HG02759 (cell line): Measurements from ENCODE around the gene HSD3B2.

ENCODE experiments used
- ATAC-seq: cut with Tn5 transposase; IDR thresholded peaks from one replicate; pipeline ENCODE4 v1.9.1; 2021; ENCODE audit warnings: mild to moderate bottlenecking, moderate library complexity; ENCODE audit not compliant: unreplicated experiment

The HSD3B2 gene

GRCh38 chr1:119396982-119397381 is 18.0 kb upstream of the HSD3B2 start:
- ATAC-seq: no peak

GRCh38 chr1:119397986-119398385 is 17.0 kb upstream of the HSD3B2 start:
- no peak for ATAC-seq

GRCh38 chr1:119404736-119405135 is 10.2 kb upstream of the HSD3B2 start:
- no peak for ATAC-seq

DNA sequence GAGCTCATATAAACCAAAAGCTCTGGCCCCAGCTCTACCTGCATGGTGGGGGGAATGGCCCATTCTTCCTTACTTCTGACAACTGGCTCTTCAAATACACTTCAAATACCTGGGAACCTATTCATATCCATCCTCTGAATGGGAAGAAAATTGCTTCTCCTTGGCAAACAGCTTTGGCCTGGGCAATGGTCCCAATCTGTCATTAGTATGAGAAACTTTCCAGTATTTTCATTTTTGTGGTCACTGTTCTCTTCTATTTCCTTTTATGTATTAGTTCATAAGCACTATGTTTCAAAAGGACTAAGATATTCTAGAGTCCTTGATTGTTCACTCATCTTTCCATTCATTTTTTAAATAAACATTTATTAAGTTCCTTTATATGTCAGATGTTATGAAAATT is 5.2 kb upstream of the HSD3B2 start:
- no peak for ATAC-seq

DNA sequence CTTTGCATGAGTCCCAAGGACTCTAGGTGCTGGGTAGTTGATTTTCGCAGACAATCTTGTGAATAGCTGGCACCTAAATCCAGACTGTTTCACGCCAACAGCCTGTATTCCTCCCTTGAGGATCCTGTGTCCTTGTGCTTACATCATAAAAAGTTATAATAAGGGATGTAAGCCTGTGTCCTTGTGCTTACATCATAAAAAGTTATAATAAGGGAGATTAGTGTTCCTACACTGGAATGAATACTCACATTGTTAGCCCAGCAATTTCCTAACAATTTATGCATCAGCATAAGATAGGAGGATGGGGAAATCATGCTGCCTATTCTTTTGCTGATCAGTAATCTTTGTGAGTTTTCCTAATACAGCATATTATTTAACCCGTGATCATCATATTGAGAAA is 4.0 kb upstream of the HSD3B2 start:
- ATAC-seq: no peak

DNA sequence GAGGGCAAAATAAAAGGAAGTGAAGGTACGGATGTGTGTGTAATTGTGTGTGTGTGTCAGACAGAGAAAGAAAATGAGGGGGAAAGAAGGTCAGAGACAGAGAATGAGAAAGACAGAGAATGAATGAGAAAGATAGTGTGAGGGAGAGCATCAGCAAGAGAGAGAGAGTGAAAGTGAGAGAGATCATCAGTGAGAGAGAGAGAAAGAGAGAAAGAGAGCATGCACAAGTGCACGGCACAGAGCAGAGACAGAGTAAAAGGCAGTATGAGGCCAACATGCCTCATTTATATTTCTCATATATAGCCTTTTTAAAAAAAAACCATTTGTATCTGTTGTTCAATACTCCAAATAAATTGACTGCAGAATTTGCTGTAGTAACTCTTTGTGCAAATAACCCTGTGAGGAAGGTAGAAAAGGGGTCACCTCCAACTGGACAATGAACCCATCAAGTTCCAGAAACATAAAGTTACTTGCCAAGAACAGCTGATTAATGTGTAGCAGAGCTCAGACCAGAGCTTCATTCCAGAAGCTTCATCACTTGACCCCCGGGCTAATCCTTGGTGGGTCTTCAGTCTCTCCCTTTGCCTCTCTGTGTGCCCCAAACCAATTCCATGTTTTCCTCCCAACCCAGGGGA is 1.2 kb downstream of the HSD3B2 start:
- ATAC-seq: no peak

GRCh38 chr1:119419109-119419508 is 4.2 kb downstream of the HSD3B2 start:
- ATAC-seq: no peak

DNA sequence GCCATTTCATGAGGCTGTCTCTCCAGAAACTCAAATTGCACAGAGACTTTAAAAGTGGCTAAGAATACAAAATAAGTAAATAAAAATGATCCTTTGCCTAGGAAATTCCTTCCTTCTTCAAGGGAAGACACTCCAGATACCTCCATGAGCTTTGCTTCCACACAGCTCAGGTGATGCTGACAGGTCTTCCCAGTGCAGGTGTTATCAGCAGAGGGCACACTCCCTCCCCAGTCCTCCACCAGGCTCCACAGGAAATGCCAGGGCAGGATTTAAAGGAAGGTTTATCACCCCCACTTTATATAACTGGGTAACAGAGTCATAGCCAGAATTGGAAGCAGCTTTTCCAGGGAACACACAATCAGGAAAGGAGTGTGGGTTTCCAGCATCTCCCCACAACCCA is 5.7 kb downstream of the HSD3B2 start:
- no peak for ATAC-seq

DNA sequence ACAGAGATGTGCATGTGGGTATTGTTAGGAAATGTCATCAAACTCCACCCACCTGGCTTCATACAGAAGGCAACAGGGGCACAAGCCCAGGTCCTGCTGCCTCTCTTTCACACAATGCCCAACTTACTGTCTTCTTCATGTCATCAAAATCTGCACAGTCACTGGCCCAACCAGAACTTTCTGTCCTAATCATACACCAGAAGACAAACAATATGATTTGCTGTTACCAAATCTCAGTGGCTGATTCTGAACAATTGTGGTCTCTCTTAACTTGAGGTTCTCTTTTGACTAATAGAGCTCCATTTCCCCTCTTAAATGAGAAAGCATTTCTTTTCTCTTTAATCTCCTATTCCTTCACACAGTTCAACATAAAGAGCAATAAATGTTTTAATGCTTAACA is 7.7 kb downstream of the HSD3B2 start:
- ATAC-seq: no peak

- no peak for ATAC-seq
Observed at GRCh38 chr1:119428991-119429390, 14.0 kb downstream of the HSD3B2 start.

DNA sequence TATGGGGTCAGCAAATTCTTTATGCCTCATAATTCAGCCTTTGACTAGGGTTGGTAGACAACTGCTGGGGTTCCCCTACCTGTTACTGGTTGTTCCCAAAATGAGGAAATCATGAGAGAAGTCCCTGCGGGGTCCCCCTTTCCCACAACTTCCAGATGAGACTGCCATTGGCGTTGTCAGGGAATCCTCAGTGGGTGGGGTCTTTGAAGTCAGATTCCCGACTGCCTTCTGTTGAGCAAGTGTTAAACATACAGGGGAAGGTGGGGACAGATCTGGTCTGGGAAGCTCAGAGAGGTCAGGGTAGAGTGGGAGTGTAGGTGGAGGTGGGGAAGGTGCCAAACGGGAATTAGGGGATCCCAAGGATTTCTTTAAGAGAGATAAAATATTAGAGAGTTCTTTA is 14.7 kb downstream of the HSD3B2 start:
- ATAC-seq: no peak

- ATAC-seq: no peak
Observed at GRCh38 chr1:119430486-119430885, 15.5 kb downstream of the HSD3B2 start.

- no peak for ATAC-seq
Observed at GRCh38 chr1:119431836-119432235, 16.9 kb downstream of the HSD3B2 start.

DNA sequence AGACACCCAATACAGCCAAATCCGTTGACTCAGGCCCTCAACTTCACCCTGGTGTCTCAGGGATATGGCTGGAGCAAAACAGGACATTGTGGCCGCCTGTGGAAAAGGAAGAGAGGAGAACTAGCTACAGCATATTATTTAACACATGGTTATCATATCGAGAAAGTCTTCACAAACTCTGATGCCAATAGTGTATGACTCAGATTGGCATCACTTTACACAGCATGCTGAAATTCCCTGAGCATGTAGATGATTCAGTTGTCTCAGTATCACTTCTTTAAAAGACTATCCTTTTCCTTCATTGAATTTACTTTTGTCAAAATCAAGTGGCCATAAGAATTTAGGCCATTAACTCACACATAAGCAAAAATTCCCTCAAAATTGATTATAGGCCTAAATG is 20.1 kb downstream of the HSD3B2 start:
- ATAC-seq: no peak

- no peak for ATAC-seq
Observed at GRCh38 chr1:119438761-119439160, 23.8 kb downstream of the HSD3B2 start.

GRCh38 chr1:119440721-119441307 is 25.9 kb downstream of the HSD3B2 start:
- ATAC-seq: no peak

DNA sequence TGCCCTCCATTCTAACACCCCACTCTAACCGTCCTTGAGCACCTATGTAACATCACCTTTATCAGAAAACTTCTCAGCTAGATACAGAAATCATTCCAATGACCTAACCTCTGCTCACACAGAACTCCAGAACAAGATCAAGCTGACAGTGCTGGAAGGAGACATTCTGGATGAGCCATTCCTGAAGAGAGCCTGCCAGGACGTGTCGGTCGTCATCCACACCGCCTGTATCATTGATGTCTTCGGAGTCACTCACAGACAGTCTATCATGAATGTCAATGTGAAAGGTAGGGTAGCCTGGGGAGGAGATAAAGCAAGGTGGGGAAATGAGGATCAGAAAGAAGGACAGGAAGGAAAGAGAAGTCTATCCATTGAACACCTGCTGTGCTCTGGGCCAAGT is 27.8 kb downstream of the HSD3B2 start:
- no peak for ATAC-seq

DNA sequence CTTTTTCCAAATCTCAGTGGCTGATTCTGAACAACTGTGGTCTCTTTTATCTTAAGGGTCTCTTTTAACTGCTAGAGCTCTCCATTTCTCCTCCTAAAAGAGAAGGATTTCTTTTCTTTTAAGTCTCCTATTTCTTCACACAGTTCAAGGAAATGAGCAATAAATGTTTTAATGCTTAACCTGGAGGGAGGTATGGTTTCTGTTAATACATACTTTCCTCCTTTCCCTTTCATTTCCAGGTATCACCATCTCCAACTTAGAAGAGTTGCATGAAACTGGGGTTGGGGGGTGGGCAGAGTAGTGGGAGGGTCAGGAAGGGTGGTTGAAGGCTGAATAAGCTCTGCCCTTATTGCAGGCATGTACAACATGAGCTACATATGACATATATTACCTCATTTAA is 31.4 kb downstream of the HSD3B2 start:
- no peak for ATAC-seq

DNA sequence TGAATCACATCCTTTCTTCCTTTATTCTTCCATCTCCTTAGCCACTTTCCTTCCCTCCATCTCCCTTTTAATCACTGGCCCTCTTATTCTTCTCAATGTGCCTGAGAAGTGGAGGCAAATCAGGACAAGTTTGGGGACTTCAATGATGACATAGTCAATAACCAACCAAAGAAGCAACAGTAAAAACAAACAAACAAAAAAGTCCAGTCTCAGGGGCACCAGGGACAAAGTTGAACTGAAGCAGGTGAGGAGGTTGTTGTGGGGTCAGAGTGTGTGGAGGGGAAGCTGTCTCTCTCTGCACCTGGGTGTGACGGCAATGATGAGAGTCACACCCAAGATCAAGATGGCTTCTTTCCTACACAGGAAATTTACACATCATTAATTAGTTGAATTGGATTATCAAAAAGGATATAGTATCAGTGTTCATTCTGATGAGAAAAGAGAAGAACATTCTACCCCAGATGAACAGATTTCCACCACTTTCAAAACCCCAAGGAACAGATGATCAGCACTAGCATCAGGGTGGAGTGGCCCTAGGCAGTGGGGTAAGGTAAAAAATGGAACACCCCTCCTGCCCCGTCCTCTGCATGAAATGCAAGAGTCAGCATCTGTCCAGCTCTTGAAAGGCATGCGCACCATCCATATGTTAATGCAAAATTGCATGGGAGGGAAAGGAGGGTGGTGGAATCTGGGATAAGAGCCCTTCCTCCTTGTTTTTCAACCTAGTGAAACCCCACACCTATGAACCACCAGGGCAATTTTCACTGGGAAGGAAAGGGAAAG is 32.6 kb downstream of the HSD3B2 start:
- ATAC-seq: no peak

DNA sequence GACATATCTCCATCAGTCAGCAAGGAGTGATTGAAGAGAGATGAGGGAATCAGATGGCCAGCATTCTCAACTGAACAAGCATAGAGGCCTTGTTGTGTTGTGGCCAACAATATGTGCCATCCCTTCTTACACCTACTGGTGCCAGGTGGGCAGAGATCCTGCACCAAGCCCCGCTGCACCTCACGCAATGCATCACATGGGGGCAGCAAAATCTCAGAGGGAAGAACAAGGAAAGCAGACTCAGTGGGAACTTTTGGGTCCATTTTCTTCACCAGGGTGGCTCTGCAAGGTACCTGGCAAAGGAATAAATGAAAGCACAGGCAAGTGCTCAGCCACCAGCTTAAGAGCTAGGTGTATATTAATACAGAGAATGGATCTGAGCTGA is 33.2 kb downstream of the HSD3B2 start:
- no peak for ATAC-seq

GRCh38 chr1:119449971-119450370 is 35.0 kb downstream of the HSD3B2 start:
- ATAC-seq: no peak

- no peak for ATAC-seq
Observed at GRCh38 chr1:119451158-119451557, 36.2 kb downstream of the HSD3B2 start.
